Mucosa of rectum (tissue), 2 donors: ENCODE data around the gene ZNF101.
"Not testable (repeated sequence)": the region's sequence is repeated elsewhere in the genome, so short reads cannot be mapped to it uniquely, and the experiment has no call there.

ENCODE experiments used
- H3K27ac ChIP-seq, 2 donors: one replicate each; pipeline ENCODE4 v1.7.0; 2013; ENCODE audit warnings: inconsistent platforms in 2 of 2, low read depth in 2 of 2, low read length in 2 of 2
- H3K27me3 ChIP-seq, 2 donors: one replicate each; pipeline ENCODE4 v1.7.0; 2013; ENCODE audit warnings: low read length in 2 of 2; ENCODE audit not compliant: control insufficient read depth in 2 of 2, insufficient read depth in 2 of 2
- H3K36me3 ChIP-seq, 2 donors: one replicate each; pipeline ENCODE4 v1.7.0; 2013; ENCODE audit warnings: low read length in 2 of 2; ENCODE audit not compliant: control insufficient read depth in 2 of 2, insufficient read depth in 2 of 2
- H3K4me1 ChIP-seq, 2 donors: one replicate each; pipeline ENCODE4 v1.7.0; 2013; ENCODE audit warnings: low read length in 2 of 2, mild to moderate bottlenecking in 1 of 2; ENCODE audit not compliant: control insufficient read depth in 2 of 2, insufficient read depth in 2 of 2
- H3K4me3 ChIP-seq, 2 donors: one replicate each; pipeline ENCODE4 v1.7.0; 2013; ENCODE audit warnings: low read length in 2 of 2
- H3K9ac ChIP-seq, 2 donors: one replicate each; pipeline ENCODE4 v1.7.0; 2013; ENCODE audit warnings: low read length in 2 of 2, low read depth in 1 of 2, mild to moderate bottlenecking in 1 of 2
- H3K9me3 ChIP-seq, 2 donors: one replicate each; pipeline ENCODE4 v1.7.0; 2013; ENCODE audit warnings: low read length in 2 of 2; ENCODE audit not compliant: control insufficient read depth in 2 of 2
- donor health status: healthy.
- donor health status: Normal muscosa, but diverticular disease.

The ZNF101 gene

DNA sequence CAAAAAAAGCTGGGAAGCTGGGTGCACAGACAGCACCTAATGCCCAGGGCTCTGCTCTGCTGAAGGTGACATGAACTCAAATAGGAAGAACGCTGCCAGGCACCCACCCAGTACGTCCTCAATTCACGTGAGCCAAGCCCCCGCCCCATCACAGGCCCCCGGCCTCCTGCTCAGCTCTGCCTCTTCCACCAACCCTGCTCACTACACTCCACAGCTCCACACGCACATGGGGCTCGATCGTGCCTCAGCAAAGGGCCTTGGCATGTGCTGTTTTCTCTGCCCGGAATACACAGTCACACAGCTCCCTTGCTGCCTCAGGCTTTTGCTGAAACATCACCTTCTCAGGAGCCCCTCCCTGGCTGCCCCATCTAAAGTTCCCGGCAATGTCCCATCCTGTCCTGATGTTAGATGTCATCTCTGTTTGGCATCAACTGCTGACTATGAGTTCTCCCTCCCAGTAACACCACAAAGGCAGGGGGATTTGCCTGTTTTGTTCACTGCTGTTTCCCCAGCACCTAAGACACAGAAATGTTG is 7.4 kb upstream of the ZNF101 start:
- H3K27ac ChIP-seq: peak overlapping the region in 1 of 2 donors; percentile 78
- H3K4me1 ChIP-seq: peaks cover 19 to 20% of the 10 kb centered on the region in 2 donors
- H3K9me3 ChIP-seq: no peaks in the 10 kb centered on the region
- peak overlapping the region in 1 of 2 donors; percentile 95 for H3K4me3 ChIP-seq
- H3K27me3 ChIP-seq: no peaks in the 10 kb centered on the region
- H3K36me3 ChIP-seq: peaks cover 17 to 38% of the 10 kb centered on the region in 2 donors
- H3K9ac ChIP-seq: peak overlapping the region in 1 of 2 donors; percentile 41

GRCh38 chr19:19661675-19662251 is 6.9 kb upstream of the ZNF101 start:
- H3K27ac ChIP-seq: peak overlapping the region in 1 of 2 donors; percentile 78
- peaks cover 12 to 33% of the 10 kb centered on the region in 2 donors for H3K36me3 ChIP-seq
- no peaks in the 10 kb centered on the region for H3K27me3 ChIP-seq
- peak overlapping the region in 1 of 2 donors; percentile 95 for H3K4me3 ChIP-seq
- peaks cover 19 to 20% of the 10 kb centered on the region in 2 donors for H3K4me1 ChIP-seq
- H3K9me3 ChIP-seq: no peaks in the 10 kb centered on the region
- H3K9ac ChIP-seq: peak overlapping the region in 1 of 2 donors; percentile 41

DNA sequence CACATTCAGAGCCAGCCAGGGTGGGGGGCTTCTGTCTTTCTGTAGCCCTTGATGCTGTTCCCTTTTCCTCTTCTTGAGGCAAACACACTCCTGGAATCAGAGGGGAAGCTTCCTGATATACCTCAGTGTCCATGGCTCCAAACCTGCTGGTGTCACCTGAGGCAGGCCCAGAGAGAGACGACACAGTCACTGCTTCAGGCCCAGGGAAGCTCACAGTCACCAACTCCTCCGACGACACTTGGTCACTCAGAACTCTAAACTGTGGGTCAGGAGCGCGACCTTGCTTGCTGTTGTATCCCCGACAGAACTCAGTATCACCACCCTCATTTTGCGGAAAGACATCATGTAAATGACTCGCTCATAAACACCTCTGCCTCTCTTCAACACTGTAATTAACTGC is 6.3 kb upstream of the ZNF101 start:
- Histone ChIP-seq H3K4me3 (peak overlapping the region; percentile 86 to 95), H3K9ac (peak overlapping the region; percentile 84 to 91), H3K9me3 (no peaks in the 10 kb centered on the region), H3K4me1 (peaks cover 19 to 20% of the 10 kb centered on the region in 2 donors), H3K36me3 (peaks cover 6 to 27% of the 10 kb centered on the region in 2 donors), H3K27me3 (no peaks in the 10 kb centered on the region), H3K27ac (peak overlapping the region in 1 of 2 donors; percentile 35)

GRCh38 chr19:19662871-19663255 is 5.8 kb upstream of the ZNF101 start:
- peak overlapping the region; percentile 91 to 93 for H3K27ac ChIP-seq
- H3K36me3 ChIP-seq: peaks cover 6 to 23% of the 10 kb centered on the region in 2 donors
- H3K27me3 ChIP-seq: no peaks in the 10 kb centered on the region
- peaks cover 19 to 20% of the 10 kb centered on the region in 2 donors for H3K4me1 ChIP-seq
- H3K4me3 ChIP-seq: peak overlapping the region; percentile 86 to 95
- H3K9me3 ChIP-seq: no peaks in the 10 kb centered on the region
- H3K9ac ChIP-seq: peak overlapping the region; percentile 84 to 91

DNA sequence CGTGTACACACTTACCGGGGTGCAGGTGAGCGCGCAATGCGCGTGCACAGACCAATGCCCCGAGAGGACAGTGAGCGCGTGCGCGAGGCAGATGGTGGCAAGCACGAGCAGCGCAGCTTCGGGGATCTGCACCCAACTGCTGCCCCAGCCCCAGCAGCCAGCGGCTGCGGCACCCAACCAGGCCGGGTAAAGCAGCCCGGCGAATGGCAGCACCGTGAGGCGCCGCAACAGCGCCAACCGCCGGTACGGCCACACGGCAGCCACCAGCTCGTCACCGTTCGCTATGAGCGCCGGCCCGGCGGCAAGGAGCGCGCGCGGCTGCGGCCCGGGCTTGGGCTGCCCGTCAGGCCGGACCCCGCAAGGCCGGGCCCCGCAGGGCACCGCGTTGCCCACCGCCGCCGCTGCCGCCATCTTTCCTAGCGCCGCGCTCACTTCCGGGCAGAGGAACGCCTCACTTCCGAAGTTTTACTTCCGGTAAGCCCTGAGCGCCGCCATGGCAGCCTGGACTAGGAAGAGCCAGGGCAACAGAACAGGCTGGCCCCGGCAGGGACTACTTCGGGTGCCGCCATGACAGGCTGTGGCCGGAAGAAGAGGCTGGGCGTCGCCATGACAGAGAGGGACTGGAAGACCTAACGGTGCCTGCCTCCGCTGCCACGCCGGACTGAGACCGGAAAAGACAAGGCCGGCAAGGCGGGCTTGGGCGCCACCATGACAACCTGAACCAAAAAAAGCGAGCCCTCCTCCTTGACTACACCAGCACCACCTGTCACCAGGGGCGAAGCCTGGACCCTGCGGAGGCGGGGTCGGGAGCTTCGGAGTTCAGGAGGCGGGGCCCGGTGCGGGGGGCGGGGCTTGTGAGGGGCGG is 5.2 kb upstream of the ZNF101 start, which contains the start of gene ATP13A1:
Gene ATP13A1, minus strand, starts transcription at position 421 of the 865 bp plus-strand sequence. Its CDS starts 10 bp downstream, at position 411.
- H3K36me3 ChIP-seq: peaks cover 2 to 18% of the 10 kb centered on the region in 2 donors
- H3K4me3 ChIP-seq: peak within 1 kb of the TSS; percentile 86 to 95
- H3K4me1 ChIP-seq: peaks cover 19 to 20% of the 10 kb centered on the region in 2 donors
- H3K27ac ChIP-seq: peak within 1 kb of the TSS; percentile 91 to 93
- peak within 1 kb of the TSS; percentile 84 to 91 for H3K9ac ChIP-seq
- H3K27me3 ChIP-seq: no peaks in the 10 kb centered on the region
- no peaks in the 10 kb centered on the region for H3K9me3 ChIP-seq

GRCh38 chr19:19665420-19665948 is 3.2 kb upstream of the ZNF101 start:
- not testable (repeated sequence) for H3K4me3 ChIP-seq, H3K9ac ChIP-seq, H3K27ac ChIP-seq, H3K27me3 ChIP-seq, H3K9me3 ChIP-seq, H3K36me3 ChIP-seq
- H3K4me1 ChIP-seq: peaks cover 19 to 28% of the 10 kb centered on the region in 2 donors

DNA sequence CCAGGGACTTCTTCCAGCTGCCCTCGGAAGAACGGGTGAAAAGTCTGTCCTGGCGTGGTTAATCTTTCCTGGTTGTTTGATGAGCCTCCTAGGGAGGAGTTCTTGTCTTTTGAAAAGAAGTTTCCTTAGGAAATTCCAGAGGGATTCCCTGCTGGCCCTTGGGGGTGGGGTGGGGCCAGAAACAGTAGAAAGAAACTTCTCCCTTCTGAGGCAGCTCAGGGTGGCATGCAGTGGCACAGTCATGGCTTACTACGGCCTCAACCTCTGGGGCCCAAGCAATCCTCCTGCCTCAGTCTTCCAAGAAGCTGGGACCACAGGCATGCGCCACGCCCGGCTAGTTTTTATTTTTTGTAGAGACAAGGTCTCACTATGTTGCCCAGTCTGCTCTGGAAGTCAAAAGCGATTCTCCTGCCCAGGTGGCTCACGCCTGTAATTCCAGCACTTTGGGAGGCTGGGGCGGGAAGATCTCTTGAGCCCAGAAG is 1.5 kb downstream of the ZNF101 start:
- no peaks in the 10 kb centered on the region for H3K9me3 ChIP-seq
- peaks cover 0 to 8% of the 10 kb centered on the region in 2 donors for H3K4me1 ChIP-seq
- peak overlapping the region; percentile 80 to 92 for H3K4me3 ChIP-seq
- peak overlapping the region in 1 of 2 donors; percentile 95 for H3K9ac ChIP-seq
- H3K27me3 ChIP-seq: no peaks in the 10 kb centered on the region
- H3K27ac ChIP-seq: no peak overlapping the region
- peaks cover 0 to 10% of the 10 kb centered on the region in 2 donors for H3K36me3 ChIP-seq

- H3K9me3 ChIP-seq: peaks cover 6 to 11% of the 10 kb centered on the region in 2 donors
- H3K36me3 ChIP-seq: peaks cover 16 to 27% of the 10 kb centered on the region in 2 donors
- no peak overlapping the region for H3K27ac ChIP-seq
These were observed 4.2 kb downstream of the ZNF101 start for GRCh38 chr19:19672816-19673215.

GRCh38 chr19:19674315-19674714 is 5.7 kb downstream of the ZNF101 start:
- H3K9ac ChIP-seq: no peak overlapping the region
- H3K27ac ChIP-seq: no peak overlapping the region
- no peak overlapping the region for H3K4me3 ChIP-seq
- H3K36me3 ChIP-seq: peaks cover 31 to 38% of the 10 kb centered on the region in 2 donors
- H3K27me3 ChIP-seq: no peaks in the 10 kb centered on the region
- peaks cover 15 to 22% of the 10 kb centered on the region in 2 donors for H3K9me3 ChIP-seq
- peaks cover 0 to 8% of the 10 kb centered on the region in 2 donors for H3K4me1 ChIP-seq

More at GRCh38 chr19:19672816-19673215, 4.2 kb downstream of the ZNF101 start:
- peaks cover 0 to 8% of the 10 kb centered on the region in 2 donors for H3K4me1 ChIP-seq
- H3K4me3 ChIP-seq: no peak overlapping the region
- no peak overlapping the region for H3K9ac ChIP-seq
- no peaks in the 10 kb centered on the region for H3K27me3 ChIP-seq
